GM12801 (cell line): Measurements from ENCODE around the gene RADX.

Source experiments
- CTCF ChIP-seq: IDR thresholded peaks from one replicate; pipeline ENCODE4 v1.5.1; 2011; ENCODE audit warnings: control low read depth; ENCODE audit not compliant: insufficient read length; ENCODE audit errors: extremely low read depth

RADX gene, protein sequence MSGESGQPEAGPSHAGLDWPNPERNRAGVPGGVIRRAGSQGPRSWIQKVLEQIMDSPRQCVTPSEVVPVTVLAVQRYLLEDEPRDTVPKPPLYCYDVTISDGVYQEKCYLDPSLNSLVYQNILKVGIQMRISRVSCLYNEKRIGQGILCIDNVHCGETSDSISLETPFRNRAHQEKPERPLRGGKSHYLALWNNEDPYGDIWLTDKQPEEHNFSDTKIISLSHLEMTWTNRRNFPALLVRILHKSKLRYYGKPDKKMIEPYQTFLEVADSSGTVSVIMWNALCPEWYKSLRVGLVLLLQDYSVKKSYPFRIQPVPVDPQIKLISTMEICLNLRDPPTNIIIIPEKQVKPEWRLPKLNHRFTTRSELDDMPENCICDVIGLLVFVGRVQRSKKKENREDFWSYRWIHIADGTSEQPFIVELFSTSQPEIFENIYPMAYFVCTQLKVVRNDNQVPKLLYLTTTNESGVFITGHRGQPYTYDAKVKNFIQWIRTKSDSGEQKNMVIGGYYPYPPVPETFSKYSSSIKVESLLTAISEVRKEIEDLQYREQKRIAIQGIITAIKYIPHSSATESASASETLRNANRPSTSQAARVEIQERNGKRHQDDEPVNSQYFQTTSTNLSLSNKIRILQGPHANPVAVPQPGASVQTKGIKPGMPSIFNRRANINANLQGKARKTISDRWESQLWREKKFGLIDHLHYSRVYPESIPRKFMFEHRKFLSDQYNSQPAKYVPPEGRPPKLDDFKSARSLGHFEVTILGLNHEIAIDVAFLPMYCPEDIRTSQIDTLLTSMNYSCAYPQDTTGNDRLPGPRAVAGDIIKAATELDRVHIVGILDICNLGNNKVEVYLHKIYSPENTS

DNA sequence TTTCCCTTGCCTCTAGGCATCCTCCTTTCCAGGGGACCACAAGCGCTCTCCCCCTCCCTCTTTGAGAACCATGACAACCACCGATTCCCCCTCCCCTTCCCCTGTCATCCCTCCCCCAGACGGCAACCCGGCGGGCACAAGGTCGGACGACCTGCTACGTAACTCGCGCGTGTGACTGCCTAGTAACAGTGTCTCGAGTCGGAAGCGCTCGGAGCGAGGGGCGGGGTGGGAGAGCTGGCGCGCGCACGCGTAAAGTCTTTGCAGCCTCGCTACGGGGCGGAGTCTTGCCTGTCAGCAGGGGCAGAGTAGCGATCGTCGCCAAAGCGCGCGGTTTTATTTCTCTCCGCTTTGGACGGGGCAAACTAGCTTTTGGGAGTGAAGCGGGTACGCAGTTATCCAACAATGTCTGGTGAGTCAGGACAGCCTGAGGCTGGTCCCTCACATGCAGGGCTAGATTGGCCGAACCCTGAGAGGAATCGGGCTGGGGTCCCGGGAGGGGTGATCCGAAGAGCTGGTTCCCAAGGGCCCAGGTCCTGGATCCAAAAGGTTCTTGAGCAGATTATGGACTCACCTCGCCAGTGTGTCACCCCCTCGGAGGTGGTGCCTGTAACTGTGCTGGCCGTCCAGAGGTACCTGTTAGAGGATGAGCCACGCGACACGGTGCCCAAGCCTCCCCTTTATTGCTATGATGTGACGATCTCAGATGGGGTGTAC lies at the start of gene RADX:
RADX (plus strand) TSS at position 300 of the 714 bp plus-strand sequence; CDS start at position 403, 103 bp downstream.
- TF ChIP-seq CTCF = no peak

- TF ChIP-seq CTCF = no peak
Observed at GRCh38 chrX:106564986-106565385, 46.8 kb upstream of the RADX start.

DNA sequence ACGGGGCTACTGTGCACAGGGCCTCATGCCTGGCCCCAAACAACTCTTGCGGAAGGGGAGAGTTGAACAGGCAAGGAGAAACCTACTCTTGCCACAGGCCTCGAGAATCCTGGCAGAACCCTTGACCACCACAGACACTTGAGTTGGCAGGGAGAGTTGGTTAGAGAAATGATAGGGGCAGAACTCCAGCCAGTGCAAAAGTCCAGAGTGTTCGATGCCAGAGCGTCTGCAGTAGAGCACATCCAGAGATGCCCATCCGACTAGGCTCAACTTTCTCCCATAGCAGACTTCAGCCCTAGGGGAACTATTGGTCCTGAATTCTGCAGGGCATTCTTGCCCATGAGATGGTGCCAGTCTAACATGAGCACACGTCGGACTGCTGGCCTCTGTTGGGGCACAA lies 45.4 kb upstream of the RADX start:
- no peak for TF ChIP-seq CTCF

- TF ChIP-seq CTCF = no peak
Observed at GRCh38 chrX:106581856-106582255, 29.9 kb upstream of the RADX start.

DNA sequence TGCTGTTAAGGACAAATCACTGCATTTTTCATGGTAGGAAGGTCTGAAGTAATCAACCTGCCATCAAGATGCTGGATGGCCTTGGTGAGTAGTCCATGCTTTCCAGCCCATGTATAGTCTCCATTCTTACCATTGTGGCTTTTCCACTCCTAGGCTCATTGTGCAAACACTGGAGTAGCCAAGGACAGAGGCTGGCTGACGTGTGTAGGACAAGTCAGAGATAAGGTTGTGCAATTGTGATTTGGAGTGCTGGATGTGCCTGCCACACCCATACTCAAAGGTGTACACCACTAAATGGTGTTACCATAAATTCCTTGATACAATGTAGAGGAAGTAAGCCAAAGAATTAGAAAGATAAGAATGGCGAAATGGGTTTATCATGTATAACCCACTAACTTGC lies 26.3 kb upstream of the RADX start:
- no peak for TF ChIP-seq CTCF

- no peak for TF ChIP-seq CTCF
Observed at GRCh38 chrX:106588801-106589200, 23.0 kb upstream of the RADX start.

DNA sequence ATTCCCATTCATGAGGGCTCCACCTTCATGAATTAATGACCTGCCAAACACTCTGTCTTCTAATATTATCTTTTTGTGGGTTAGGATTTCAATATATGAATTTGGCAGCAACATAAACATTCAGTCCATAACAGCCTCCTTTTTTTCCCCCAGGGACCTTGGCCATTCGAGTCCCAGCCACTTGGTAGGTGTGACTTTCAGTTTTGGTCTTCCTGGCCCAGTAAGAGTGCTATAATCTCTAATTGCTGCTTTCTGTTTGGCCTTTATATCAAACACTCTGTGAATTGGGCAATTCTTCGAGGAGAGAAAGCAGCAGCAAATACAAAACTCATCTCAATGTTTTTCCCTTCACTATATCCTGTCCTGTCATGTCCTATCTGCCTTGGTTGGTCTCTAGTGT lies 12.4 kb upstream of the RADX start:
- TF ChIP-seq CTCF = no peak
